ENCODE results near the gene CCDC14. TPM values are rescaled to one million over a fixed set of nuclear protein-coding genes. Genes with fewer than 3 reads are reported as not detected.

Gene CCDC14
- total RNA-seq, 1 experiment from 2014 or later: 52.4 TPM

DNA sequence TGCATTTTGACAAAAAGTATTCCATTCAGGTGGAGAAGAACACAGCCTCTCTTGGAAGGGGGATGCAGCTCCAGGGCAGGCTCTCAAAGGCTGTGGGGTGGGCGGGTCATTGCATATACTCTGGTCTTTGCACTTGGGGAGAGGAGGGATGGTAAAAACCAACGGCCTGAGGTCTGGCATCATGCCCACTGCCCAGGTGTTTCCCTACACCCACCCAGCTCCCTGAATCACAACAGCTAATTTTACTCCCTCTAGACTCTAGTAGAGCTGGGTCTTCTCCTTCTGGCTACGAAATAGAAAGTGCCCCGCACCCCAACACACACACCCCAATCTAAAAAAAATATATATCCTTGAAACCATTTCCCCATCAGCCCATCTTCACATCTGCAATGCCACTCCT lies 77.9 kb downstream of the CCDC14 start:
- Mint-ChIP-seq H3K36me3 (no peaks in the 10 kb centered on the region), H3K4me3 (peak overlapping the region; percentile 78), H3K4me1 (peaks cover 29% of the 10 kb centered on the region), H3K27me3 (ENCODE audit: low read depth) (peaks cover 31% of the 10 kb centered on the region), H3K9me3 (no peaks in the 10 kb centered on the region), H3K27ac (no peak overlapping the region)
- TF ChIP-seq JAZF1 (CRISPR knock-in tag; IDR thresholded peaks at IDR 0.05) (no peak), ZNF416 (CRISPR knock-in tag; IDR thresholded peaks at IDR 0.05) (no peak), GRHL2 (CRISPR knock-in tag; IDR thresholded peaks at IDR 0.05; ENCODE audit: insufficient replicate concordance, severe bottlenecking) (no peak), FOXP4 (CRISPR knock-in tag; IDR thresholded peaks at IDR 0.05) (no peak), PREB (CRISPR knock-in tag; IDR thresholded peaks at IDR 0.05; ENCODE audit: borderline replicate concordance) (no peak), CREB1 (CRISPR knock-in tag; IDR thresholded peaks at IDR 0.05) (no peak), ZNF423 (CRISPR knock-in tag; IDR thresholded peaks at IDR 0.05) (no peak), RELA (CRISPR knock-in tag; IDR thresholded peaks at IDR 0.05; ENCODE audit: borderline replicate concordance) (no peak), RORB (CRISPR knock-in tag; IDR thresholded peaks at IDR 0.05) (no peak), CDX4 (CRISPR knock-in tag; IDR thresholded peaks at IDR 0.05; ENCODE audit: borderline replicate concordance) (no peak), ELF4 (CRISPR knock-in tag; IDR thresholded peaks at IDR 0.05; ENCODE audit: low read depth) (no peak), ZNF281 (CRISPR knock-in tag; IDR thresholded peaks at IDR 0.05) (no peak), NR3C1 (CRISPR knock-in tag; conservative IDR thresholded peaks at IDR 0.05; ENCODE audit: low read depth) (no peak)
- TF ChIP-seq, protein P1, sequence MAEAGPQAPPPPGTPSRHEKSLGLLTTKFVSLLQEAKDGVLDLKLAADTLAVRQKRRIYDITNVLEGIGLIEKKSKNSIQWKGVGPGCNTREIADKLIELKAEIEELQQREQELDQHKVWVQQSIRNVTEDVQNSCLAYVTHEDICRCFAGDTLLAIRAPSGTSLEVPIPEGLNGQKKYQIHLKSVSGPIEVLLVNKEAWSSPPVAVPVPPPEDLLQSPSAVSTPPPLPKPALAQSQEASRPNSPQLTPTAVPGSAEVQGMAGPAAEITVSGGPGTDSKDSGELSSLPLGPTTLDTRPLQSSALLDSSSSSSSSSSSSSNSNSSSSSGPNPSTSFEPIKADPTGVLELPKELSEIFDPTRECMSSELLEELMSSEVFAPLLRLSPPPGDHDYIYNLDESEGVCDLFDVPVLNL (CRISPR knock-in tag; IDR thresholded peaks at IDR 0.05; ENCODE audit: borderline replicate concordance, low read depth): no peak
- TF ChIP-seq, protein P2, sequence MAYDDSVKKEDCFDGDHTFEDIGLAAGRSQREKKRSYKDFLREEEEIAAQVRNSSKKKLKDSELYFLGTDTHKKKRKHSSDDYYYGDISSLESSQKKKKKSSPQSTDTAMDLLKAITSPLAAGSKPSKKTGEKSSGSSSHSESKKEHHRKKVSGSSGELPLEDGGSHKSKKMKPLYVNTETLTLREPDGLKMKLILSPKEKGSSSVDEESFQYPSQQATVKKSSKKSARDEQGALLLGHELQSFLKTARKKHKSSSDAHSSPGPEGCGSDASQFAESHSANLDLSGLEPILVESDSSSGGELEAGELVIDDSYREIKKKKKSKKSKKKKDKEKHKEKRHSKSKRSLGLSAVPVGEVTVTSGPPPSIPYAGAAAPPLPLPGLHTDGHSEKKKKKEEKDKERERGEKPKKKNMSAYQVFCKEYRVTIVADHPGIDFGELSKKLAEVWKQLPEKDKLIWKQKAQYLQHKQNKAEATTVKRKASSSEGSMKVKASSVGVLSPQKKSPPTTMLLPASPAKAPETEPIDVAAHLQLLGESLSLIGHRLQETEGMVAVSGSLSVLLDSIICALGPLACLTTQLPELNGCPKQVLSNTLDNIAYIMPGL (CRISPR knock-in tag; IDR thresholded peaks at IDR 0.05): no peak
- DNase-seq (ENCODE audit: low spot score): no peak
- POLR2A ChIA-PET: no interaction called here
- CTCF ChIA-PET: interaction anchor here (0.9 to 1.4 kb wide), 5 partner anchors 27 to 159 kb away, joined by 3 to 5 read pairs (median 3); partner anchors contain the start of gene KALRN
- ATAC-seq: no peak

GRCh38 chr3:123881771-123882170 lies 79.3 kb downstream of the CCDC14 start:
- Mint-ChIP-seq H3K4me3 (no peak overlapping the region), H3K27ac (no peak overlapping the region), H3K4me1 (peaks cover 29% of the 10 kb centered on the region), H3K9me3 (no peaks in the 10 kb centered on the region), H3K36me3 (no peaks in the 10 kb centered on the region), H3K27me3 (ENCODE audit: low read depth) (peaks cover 31% of the 10 kb centered on the region)
- TF ChIP-seq KAT7 (CRISPR knock-in tag; IDR thresholded peaks at IDR 0.05; ENCODE audit: borderline replicate concordance) (no peak), ZNF532 (CRISPR knock-in tag; IDR thresholded peaks at IDR 0.05; ENCODE audit: borderline replicate concordance) (no peak), ZNF416 (CRISPR knock-in tag; IDR thresholded peaks at IDR 0.05) (no peak), TCF7 (CRISPR knock-in tag; IDR thresholded peaks at IDR 0.05; ENCODE audit: low read depth) (no peak), MYBL2 (CRISPR knock-in tag; IDR thresholded peaks at IDR 0.05) (no peak)
- TF ChIP-seq, protein P3, sequence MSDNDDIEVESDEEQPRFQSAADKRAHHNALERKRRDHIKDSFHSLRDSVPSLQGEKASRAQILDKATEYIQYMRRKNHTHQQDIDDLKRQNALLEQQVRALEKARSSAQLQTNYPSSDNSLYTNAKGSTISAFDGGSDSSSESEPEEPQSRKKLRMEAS (CRISPR knock-in tag; IDR thresholded peaks at IDR 0.05): no peak
- DNase-seq (ENCODE audit: low spot score) (peak; percentile 42), ATAC-seq (peak; percentile 11)
- ChIA-PET CTCF (interaction anchor here (0.6 to 1.9 kb wide), 6 partner anchors 9 to 158 kb away, joined by 3 to 9 read pairs (median 4); no protein-coding TSS in a partner anchor), POLR2A (interaction anchor here (0.7 kb wide), 1 partner anchor 20 kb away, joined by 4 read pairs; no protein-coding TSS in a partner anchor)
